SK-N-SH (cell line): ENCODE results near the gene ELANE. TPM values are rescaled to one million over a fixed set of nuclear protein-coding genes. Genes with fewer than 3 reads are reported as not detected.

Experiments used
- CTCF ChIA-PET: fragments of 300-600, 350-600 bp; formaldehyde crosslinking; extraction: SDS; loops from one replicate; lab custom pipeline; 2021; lab: Yijun Ruan, JAX
- POLR2A ChIA-PET: fragments of 350-600 bp; sonication (Branson Sonifier 250); formaldehyde crosslinking; extraction: SDS; loops from one replicate; lab custom pipeline; 2020; ENCODE audit warnings: antibody characterized with exemption, inconsistent platforms; lab: Yijun Ruan, JAX
- DNase-seq: peaks from one replicate; pipeline ENCODE4 v3.0.0; 2012
- H2AFZ ChIP-seq: fragments of 200-600 bp; sonication (generic); 2 replicates; pipeline ENCODE4 v1.8.1; 2016; ENCODE audit warnings: antibody characterized with exemption, mild to moderate bottlenecking, low read depth
- H3F3A ChIP-seq: fragments of 200-600 bp; sonication (generic); replicated peaks from 2 replicates; pipeline ENCODE3; 2016; ENCODE audit warnings: antibody characterized with exemption, mild to moderate bottlenecking; ENCODE audit not compliant: insufficient read depth
- H3K27ac ChIP-seq, 2 experiments: fragments of 200-500 bp in 1 of 2; fragments of 200-600 bp in 1 of 2; sonication (Bioruptor generic) in 1 of 2; sonication (generic), shearing (Covaris generic) in 1 of 2; 2 replicates each; pipeline versions ENCODE4 v1.5.1 to v1.6.1; 2014 to 2016; ENCODE audit warnings: low read depth in 2 of 2, inconsistent platforms in 1 of 2, low read length in 1 of 2, mild to moderate bottlenecking in 1 of 2, mixed read lengths in 1 of 2
- H3K27me3 ChIP-seq: fragments of 200-600 bp; sonication (generic), shearing (Covaris generic); 2 replicates; pipeline ENCODE4 v1.6.1; 2016; ENCODE audit warnings: mixed run types; ENCODE audit not compliant: insufficient read depth
- H3K36me3 ChIP-seq, 2 experiments: fragments of 200-500 bp in 1 of 2; fragments of 200-600 bp in 1 of 2; sonication (Bioruptor generic) in 1 of 2; sonication (generic) in 1 of 2; replicated peaks in 1 of 2; 2 replicates each; pipeline versions ENCODE3 to v1.5.1; 2014 to 2016; ENCODE audit warnings: low read length in 1 of 2, mild to moderate bottlenecking in 1 of 2; ENCODE audit not compliant: insufficient read depth in 2 of 2, control insufficient read depth in 1 of 2
- H3K4me1 ChIP-seq, 2 experiments: fragments of 200-500 bp in 1 of 2; fragments of 200-600 bp in 1 of 2; sonication (Bioruptor generic) in 1 of 2; sonication (generic), shearing (Covaris generic) in 1 of 2; 2 replicates each; pipeline versions ENCODE4 v1.5.1 to v1.6.1; 2014 to 2016; ENCODE audit warnings: low read depth in 1 of 2, low read length in 1 of 2, mixed run types in 1 of 2; ENCODE audit not compliant: insufficient read depth in 2 of 2, control insufficient read depth in 1 of 2
- H3K4me2 ChIP-seq: fragments of 200-600 bp; sonication (generic), shearing (Covaris generic); 2 replicates; pipeline ENCODE4 v1.6.1; 2017; ENCODE audit warnings: mixed run types
- H3K4me3 ChIP-seq, 2 experiments: fragments of 200-500 bp in 1 of 2; fragments of 200-600 bp in 1 of 2; sonication (Bioruptor generic) in 1 of 2; sonication (generic), shearing (Covaris generic) in 1 of 2; 2 replicates each; pipeline versions ENCODE4 v1.5.1 to v1.8.1; 2014 to 2016; ENCODE audit warnings: low read depth in 2 of 2, inconsistent platforms in 1 of 2, low read length in 1 of 2, mild to moderate bottlenecking in 1 of 2, mixed read lengths in 1 of 2, moderate library complexity in 1 of 2
- H3K79me2 ChIP-seq: fragments of 200-600 bp; sonication (generic); 2 replicates; pipeline ENCODE4 v1.8.1; 2017; ENCODE audit warnings: mild to moderate bottlenecking; ENCODE audit not compliant: insufficient read depth
- H3K9ac ChIP-seq: fragments of 200-600 bp; sonication (generic); 2 replicates; pipeline ENCODE4 v1.6.1; 2017; ENCODE audit warnings: mixed run types
- H3K9me2 ChIP-seq: fragments of 200-600 bp; sonication (generic); 2 replicates; pipeline ENCODE4 v1.6.1; 2017; ENCODE audit warnings: mixed run types
- H3K9me3 ChIP-seq: fragments of 200-600 bp; sonication (generic); 2 replicates; pipeline ENCODE4 v1.6.1; 2017; ENCODE audit warnings: mixed run types, mild to moderate bottlenecking, moderate library complexity
- H4K20me1 ChIP-seq: fragments of 200-600 bp; sonication (generic); 2 replicates; pipeline ENCODE4 v1.6.1; 2017; ENCODE audit warnings: mild to moderate bottlenecking, mixed run types; ENCODE audit not compliant: insufficient read depth
- CHD2 ChIP-seq: fragments of 150-350 bp; IDR thresholded peaks from 2 replicates; pipeline ENCODE4 v1.6.1; 2018; ENCODE audit warnings: low read length; ENCODE audit not compliant: partially characterized antibody
- EP300 ChIP-seq, 2 experiments: IDR thresholded peaks; 2 replicates each; pipeline versions ENCODE4 v1.4.0 to v1.6.1; 2012; ENCODE audit warnings: borderline replicate concordance in 1 of 2, low read depth in 1 of 2, low read length in 1 of 2
- EZH2phosphoT487 ChIP-seq: fragments of 200-600 bp; sonication (generic); IDR thresholded peaks from 2 replicates; pipeline ENCODE4 v1.6.1; 2017; ENCODE audit warnings: low read depth, mixed run types, mild to moderate bottlenecking, antibody characterized with exemption, moderate library complexity, borderline replicate concordance
- FOXJ3 ChIP-seq: sonication (generic); formaldehyde crosslinking; IDR thresholded peaks from 2 replicates; pipeline ENCODE4 v1.5.1; 2020; ENCODE audit warnings: mild to moderate bottlenecking, missing genetic modification reagents
- FOXM1 ChIP-seq: IDR thresholded peaks from 2 replicates; pipeline ENCODE4 v1.4.0; 2012; ENCODE audit warnings: low read depth, mild to moderate bottlenecking
- MEF2A ChIP-seq: IDR thresholded peaks from 2 replicates; pipeline ENCODE4 v1.4.0; 2012; ENCODE audit warnings: low read depth, borderline replicate concordance
- NFIC ChIP-seq: IDR thresholded peaks from 2 replicates; pipeline ENCODE4 v1.4.0; 2012; ENCODE audit warnings: borderline replicate concordance
- PBX3 ChIP-seq: IDR thresholded peaks from 2 replicates; pipeline ENCODE4; 2012
- POLR2AphosphoS5 ChIP-seq: IDR thresholded peaks from 2 replicates; pipeline ENCODE4 v1.6.1; 2012; ENCODE audit warnings: low read depth, low read length
- SIN3A ChIP-seq: IDR thresholded peaks from 2 replicates; pipeline ENCODE4 v1.6.1; 2012; ENCODE audit warnings: low read depth, mild to moderate bottlenecking, low read length, moderate library complexity, borderline replicate concordance
- TEAD4 ChIP-seq: IDR thresholded peaks from 2 replicates; pipeline ENCODE4 v1.4.0; 2012; ENCODE audit warnings: mild to moderate bottlenecking, borderline replicate concordance; ENCODE audit not compliant: insufficient read depth
- WGBS: methylation state at CpG from one replicate; pipeline ENCODE4 v1.1.6; 2017; ENCODE audit warnings: low lambda C conversion rate; 5-methylcytosine and 5-hydroxymethylcytosine counted together
- polyA plus RNA-seq, 3 experiments: library from polyadenylated mRNA; depleted of rRNA; stranded (reverse); fragments of >200 nt; gene quantifications; 2 replicates each; pipeline ENCODE4 v1.2.3, GENCODE V29; 2012
- TF ChIP-seq, protein P1 (sequence below): IDR thresholded peaks from 2 replicates; pipeline ENCODE4 v1.6.1; 2012; ENCODE audit warnings: mild to moderate bottlenecking, low read depth, low read length, moderate library complexity

The ELANE gene
- polyA plus RNA-seq, 1 of the 3 experiments (the other 2 are of a cell fraction), result not detected

DNA sequence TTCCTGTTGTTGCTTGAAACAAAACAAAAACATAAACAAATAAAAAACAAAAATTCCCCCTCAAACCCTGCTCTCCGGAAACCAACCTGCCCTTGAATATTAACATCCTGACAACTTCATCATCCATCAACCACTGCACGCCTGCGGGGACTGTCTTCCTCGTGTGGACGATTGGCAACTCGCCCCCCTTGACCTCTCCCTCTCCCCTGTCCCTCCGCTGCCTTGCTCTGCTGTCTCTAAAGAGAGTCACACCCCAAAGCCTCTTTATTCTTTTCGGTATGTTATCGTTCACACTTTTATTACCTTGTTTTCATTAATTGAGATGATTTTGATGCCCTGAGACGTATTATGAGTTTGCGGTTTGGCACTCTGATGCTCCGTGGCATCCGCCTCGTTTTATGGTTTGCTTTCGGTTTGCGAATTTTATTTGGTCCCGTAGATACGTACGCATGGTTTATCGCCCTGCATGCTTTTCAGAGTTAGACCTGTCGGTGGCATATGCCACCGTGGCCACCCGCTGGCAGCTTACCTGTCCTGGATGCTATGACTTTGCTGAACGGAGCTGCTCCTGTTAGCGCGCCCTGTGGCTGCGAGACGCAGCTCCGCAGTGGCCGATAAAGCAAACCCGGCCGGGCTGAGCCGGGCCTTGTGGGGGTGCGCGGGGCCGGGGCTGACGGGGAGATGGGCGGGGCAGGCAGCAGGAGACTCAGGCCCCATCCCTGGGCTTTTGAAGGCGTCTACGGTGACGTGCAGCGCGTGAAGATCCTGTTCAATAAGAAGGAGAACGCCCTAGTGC lies 44.3 kb upstream of the ELANE start:
- peaks cover 34% of the 10 kb centered on the region for H3F3A ChIP-seq
- H3K4me2 ChIP-seq, result no peak overlapping the region
- no peaks in the 10 kb centered on the region for H3K27me3 ChIP-seq
- POLR2A ChIA-PET, result no interaction called here
- H3K4me1 ChIP-seq, result no peaks in the 10 kb centered on the region; a peak in 1 of 4 replicates
- CTCF ChIA-PET, result no interaction called here
- H3K36me3 ChIP-seq, result peaks cover 56 to 84% of the 10 kb centered on the region in 2 experiments
- H3K79me2 ChIP-seq, result peaks cover 70% of the 10 kb centered on the region
- 95% methylated on average over 43 of the region's 44 CpGs for WGBS
- H3K9me3 ChIP-seq, result no peaks in the 10 kb centered on the region
- peaks cover 93% of the 10 kb centered on the region for H4K20me1 ChIP-seq
- no peaks in the 10 kb centered on the region for H3K9me2 ChIP-seq
- H3K4me3 ChIP-seq, result no peak overlapping the region
- H2AFZ ChIP-seq, result no peak overlapping the region
- DNase-seq, result peak; percentile 48
- TF ChIP-seq, protein P1, sequence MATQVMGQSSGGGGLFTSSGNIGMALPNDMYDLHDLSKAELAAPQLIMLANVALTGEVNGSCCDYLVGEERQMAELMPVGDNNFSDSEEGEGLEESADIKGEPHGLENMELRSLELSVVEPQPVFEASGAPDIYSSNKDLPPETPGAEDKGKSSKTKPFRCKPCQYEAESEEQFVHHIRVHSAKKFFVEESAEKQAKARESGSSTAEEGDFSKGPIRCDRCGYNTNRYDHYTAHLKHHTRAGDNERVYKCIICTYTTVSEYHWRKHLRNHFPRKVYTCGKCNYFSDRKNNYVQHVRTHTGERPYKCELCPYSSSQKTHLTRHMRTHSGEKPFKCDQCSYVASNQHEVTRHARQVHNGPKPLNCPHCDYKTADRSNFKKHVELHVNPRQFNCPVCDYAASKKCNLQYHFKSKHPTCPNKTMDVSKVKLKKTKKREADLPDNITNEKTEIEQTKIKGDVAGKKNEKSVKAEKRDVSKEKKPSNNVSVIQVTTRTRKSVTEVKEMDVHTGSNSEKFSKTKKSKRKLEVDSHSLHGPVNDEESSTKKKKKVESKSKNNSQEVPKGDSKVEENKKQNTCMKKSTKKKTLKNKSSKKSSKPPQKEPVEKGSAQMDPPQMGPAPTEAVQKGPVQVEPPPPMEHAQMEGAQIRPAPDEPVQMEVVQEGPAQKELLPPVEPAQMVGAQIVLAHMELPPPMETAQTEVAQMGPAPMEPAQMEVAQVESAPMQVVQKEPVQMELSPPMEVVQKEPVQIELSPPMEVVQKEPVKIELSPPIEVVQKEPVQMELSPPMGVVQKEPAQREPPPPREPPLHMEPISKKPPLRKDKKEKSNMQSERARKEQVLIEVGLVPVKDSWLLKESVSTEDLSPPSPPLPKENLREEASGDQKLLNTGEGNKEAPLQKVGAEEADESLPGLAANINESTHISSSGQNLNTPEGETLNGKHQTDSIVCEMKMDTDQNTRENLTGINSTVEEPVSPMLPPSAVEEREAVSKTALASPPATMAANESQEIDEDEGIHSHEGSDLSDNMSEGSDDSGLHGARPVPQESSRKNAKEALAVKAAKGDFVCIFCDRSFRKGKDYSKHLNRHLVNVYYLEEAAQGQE, result no peak
- TF ChIP-seq EP300 (IDR thresholded peaks at IDR 0.05; ENCODE audit: borderline replicate concordance in 1 of 2, low read depth in 1 of 2, low read length in 1 of 2) (no peak), NFIC (no peak), EZH2phosphoT487 (no peak), CHD2 (no peak), FOXJ3 (CRISPR knock-in tag) (no peak), MEF2A (no peak), PBX3 (no peak), POLR2AphosphoS5 (no peak), TEAD4 (no peak), FOXM1 (no peak), SIN3A (no peak)
- TF ChIP-seq, all 33 proteins: peak for 0
- Histone ChIP-seq H3K27ac (no peak overlapping the region), H3K9ac (no peak overlapping the region)
